Progenitor cell of endocrine pancreas (in vitro differentiated cells): Measurements from ENCODE around the gene TRMT1. TPM values are rescaled to one million over a fixed set of nuclear protein-coding genes. Genes with fewer than 3 reads are reported as not detected.
A peak's percentile ranks its signal among the peaks of the same experiment; 100 is the strongest.

ENCODE experiments used
- DNase-seq: peaks from one replicate; pipeline ENCODE4 v3.0.0; 2021; ENCODE audit warnings: low spot score; ENCODE audit not compliant: unreplicated experiment
- H3K27ac Mint-ChIP-seq: 2 replicates; pipeline ENCODE4 v1.8.0; 2021; ENCODE audit warnings: mild to moderate bottlenecking, moderate library complexity, mixed read lengths
- H3K27me3 Mint-ChIP-seq: 2 replicates; pipeline ENCODE4 v1.8.0; 2021; ENCODE audit warnings: mixed read lengths
- H3K36me3 Mint-ChIP-seq: 2 replicates; pipeline ENCODE4 v1.8.0; 2022; ENCODE audit warnings: mixed read lengths; ENCODE audit not compliant: insufficient read depth
- H3K4me1 Mint-ChIP-seq: 2 replicates; pipeline ENCODE4 v1.8.0; 2021; ENCODE audit warnings: low read depth, mixed read lengths
- H3K4me3 Mint-ChIP-seq: 2 replicates; pipeline ENCODE4 v1.8.0; 2021; ENCODE audit warnings: low read depth, mild to moderate bottlenecking, moderate library complexity, mixed read lengths
- H3K9me3 Mint-ChIP-seq: 2 replicates; pipeline ENCODE4 v1.8.0; 2021; ENCODE audit warnings: low read depth, mixed read lengths
- CTCF ChIP-seq: fragments of 200-600 bp; sonication (generic); IDR thresholded peaks from one replicate; pipeline ENCODE4 v1.5.0; 2021; ENCODE audit warnings: antibody characterized with exemption, mild to moderate bottlenecking; ENCODE audit not compliant: unreplicated experiment
- total RNA-seq: library from RNA; stranded (reverse); gene quantifications from 2 replicates; pipeline ENCODE4 v1.2.1, GENCODE V29; 2021

TRMT1 gene
- total RNA-seq, 1 donor from 2014 or later, result 52.4 TPM

GRCh38 chr19:13100841-13101589, 15.5 kb downstream of the TRMT1 start:
- no peak overlapping the region for H3K4me3 Mint-ChIP-seq
- H3K36me3 Mint-ChIP-seq, result no peaks in the 10 kb centered on the region
- DNase-seq, result no peak
- H3K27me3 Mint-ChIP-seq, result peaks cover 41% of the 10 kb centered on the region
- H3K27ac Mint-ChIP-seq, result no peak overlapping the region
- no peaks in the 10 kb centered on the region for H3K9me3 Mint-ChIP-seq
- peaks cover 3% of the 10 kb centered on the region for H3K4me1 Mint-ChIP-seq
- peak; percentile 28 for TF ChIP-seq CTCF

GRCh38 chr19:13100031-13100588, 16.4 kb downstream of the TRMT1 start:
- Mint-ChIP-seq H3K4me3 (no peak overlapping the region), H3K4me1 (peaks cover 3% of the 10 kb centered on the region), H3K9me3 (no peaks in the 10 kb centered on the region), H3K27ac (no peak overlapping the region), H3K27me3 (peaks cover 46% of the 10 kb centered on the region), H3K36me3 (no peaks in the 10 kb centered on the region)
- no peak for TF ChIP-seq CTCF
- DNase-seq, result no peak

- DNase-seq, result no peak
- H3K9me3 Mint-ChIP-seq, result no peaks in the 10 kb centered on the region
- H3K4me3 Mint-ChIP-seq, result no peak overlapping the region
Measured at GRCh38 chr19:13099073-13099999, 17.2 kb downstream of the TRMT1 start.

GRCh38 chr19:13098277-13099072, 18.1 kb downstream of the TRMT1 start:
- DNase-seq, result no peak
- Mint-ChIP-seq H3K27me3 (peaks cover 60% of the 10 kb centered on the region), H3K27ac (no peak overlapping the region), H3K4me3 (no peak overlapping the region), H3K4me1 (peaks cover 3% of the 10 kb centered on the region), H3K36me3 (no peaks in the 10 kb centered on the region), H3K9me3 (no peaks in the 10 kb centered on the region)
- no peak for TF ChIP-seq CTCF

More at GRCh38 chr19:13099073-13099999, 17.2 kb downstream of the TRMT1 start:
- Mint-ChIP-seq H3K36me3 (no peaks in the 10 kb centered on the region), H3K4me1 (peaks cover 3% of the 10 kb centered on the region), H3K27me3 (peaks cover 52% of the 10 kb centered on the region), H3K27ac (no peak overlapping the region)
- TF ChIP-seq CTCF, result no peak
